Glutamatergic neuron (in vitro differentiated cells): Measurements from ENCODE around the gene MCM8. TPM values are rescaled to one million over a fixed set of nuclear protein-coding genes. Genes with fewer than 3 reads are reported as not detected.
"Not testable (repeated sequence)": the region's sequence is repeated elsewhere in the genome, so short reads cannot be mapped to it uniquely, and the experiment has no call there.

Source experiments
- DNase-seq: peaks from one replicate; pipeline ENCODE4 v3.0.0; 2022
- H3K27ac Mint-ChIP-seq: one replicate; pipeline ENCODE4 v1.8.0; 2020; ENCODE audit warnings: mild to moderate bottlenecking, mixed read lengths, inconsistent platforms; ENCODE audit not compliant: unreplicated experiment
- H3K27me3 Mint-ChIP-seq: one replicate; pipeline ENCODE4 v1.8.0; 2020; ENCODE audit warnings: mild to moderate bottlenecking, moderate library complexity, mixed read lengths, inconsistent platforms; ENCODE audit not compliant: unreplicated experiment
- H3K36me3 Mint-ChIP-seq: one replicate; pipeline ENCODE4 v1.8.0; 2020; ENCODE audit warnings: mild to moderate bottlenecking, mixed read lengths, inconsistent platforms; ENCODE audit not compliant: unreplicated experiment
- H3K4me1 Mint-ChIP-seq: one replicate; pipeline ENCODE4 v1.8.0; 2020; ENCODE audit warnings: mild to moderate bottlenecking, low read depth, mixed read lengths, inconsistent platforms; ENCODE audit not compliant: unreplicated experiment
- H3K4me3 Mint-ChIP-seq: one replicate; pipeline ENCODE4 v1.8.0; 2020; ENCODE audit warnings: mild to moderate bottlenecking, mixed read lengths, inconsistent platforms; ENCODE audit not compliant: unreplicated experiment
- H3K9me3 Mint-ChIP-seq: one replicate; pipeline ENCODE4 v1.8.0; 2020; ENCODE audit warnings: mild to moderate bottlenecking, moderate library complexity, mixed read lengths, inconsistent platforms; ENCODE audit not compliant: unreplicated experiment
- total RNA-seq: library from RNA; stranded (reverse); fragmentation: NEBNext Ultra II Directional; extraction: Animal tissue kit (Norgen Biotek cat#: 25700); gene quantifications from one replicate; pipeline ENCODE4 v1.2.1, GENCODE V29; 2021; ENCODE audit not compliant: unreplicated experiment
- TF ChIP-seq, protein P1 (sequence below): fragments of 200-600 bp; sonication (generic); IDR thresholded peaks from one replicate; pipeline ENCODE4 v1.5.0; 2021; ENCODE audit not compliant: partially characterized antibody, unreplicated experiment

Gene MCM8
- total RNA-seq, 1 donor from 2014 or later = 10.1 TPM

- H3K4me1 Mint-ChIP-seq = no peaks in the 10 kb centered on the region
- peaks cover 4% of the 10 kb centered on the region for H3K9me3 Mint-ChIP-seq
- TF ChIP-seq, protein P1, sequence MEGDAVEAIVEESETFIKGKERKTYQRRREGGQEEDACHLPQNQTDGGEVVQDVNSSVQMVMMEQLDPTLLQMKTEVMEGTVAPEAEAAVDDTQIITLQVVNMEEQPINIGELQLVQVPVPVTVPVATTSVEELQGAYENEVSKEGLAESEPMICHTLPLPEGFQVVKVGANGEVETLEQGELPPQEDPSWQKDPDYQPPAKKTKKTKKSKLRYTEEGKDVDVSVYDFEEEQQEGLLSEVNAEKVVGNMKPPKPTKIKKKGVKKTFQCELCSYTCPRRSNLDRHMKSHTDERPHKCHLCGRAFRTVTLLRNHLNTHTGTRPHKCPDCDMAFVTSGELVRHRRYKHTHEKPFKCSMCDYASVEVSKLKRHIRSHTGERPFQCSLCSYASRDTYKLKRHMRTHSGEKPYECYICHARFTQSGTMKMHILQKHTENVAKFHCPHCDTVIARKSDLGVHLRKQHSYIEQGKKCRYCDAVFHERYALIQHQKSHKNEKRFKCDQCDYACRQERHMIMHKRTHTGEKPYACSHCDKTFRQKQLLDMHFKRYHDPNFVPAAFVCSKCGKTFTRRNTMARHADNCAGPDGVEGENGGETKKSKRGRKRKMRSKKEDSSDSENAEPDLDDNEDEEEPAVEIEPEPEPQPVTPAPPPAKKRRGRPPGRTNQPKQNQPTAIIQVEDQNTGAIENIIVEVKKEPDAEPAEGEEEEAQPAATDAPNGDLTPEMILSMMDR = no peak
- no peak overlapping the region for H3K4me3 Mint-ChIP-seq
- H3K36me3 Mint-ChIP-seq = peaks cover 19% of the 10 kb centered on the region
- no peaks in the 10 kb centered on the region for H3K27me3 Mint-ChIP-seq
- no peak for DNase-seq
- no peak overlapping the region for H3K27ac Mint-ChIP-seq
Measured at GRCh38 chr20:6028818-6029217, 78.4 kb downstream of the MCM8 start.

DNA sequence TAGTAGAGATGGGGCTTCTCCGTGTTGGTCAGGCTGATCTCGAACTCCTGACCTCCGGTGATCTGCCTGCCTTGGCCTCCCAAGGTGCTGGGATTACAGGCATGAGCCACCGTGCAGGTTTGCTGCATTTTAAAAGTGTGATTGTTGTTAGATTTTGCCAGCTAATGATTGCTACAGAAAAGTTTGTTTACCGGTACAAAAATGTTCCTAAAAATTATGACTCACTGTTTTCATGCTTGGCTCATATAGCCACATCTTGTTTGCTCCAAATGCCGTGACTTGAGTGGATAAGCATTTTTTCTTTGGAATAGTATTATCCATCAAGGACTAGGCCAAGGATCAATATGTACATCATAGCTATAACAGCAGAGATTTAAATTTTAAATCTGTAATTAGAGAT, 79.1 kb downstream of the MCM8 start:
- Mint-ChIP-seq H3K36me3 (peaks cover 15% of the 10 kb centered on the region), H3K27me3 (no peaks in the 10 kb centered on the region), H3K4me3 (no peak overlapping the region), H3K9me3 (peaks cover 4% of the 10 kb centered on the region), H3K4me1 (no peaks in the 10 kb centered on the region), H3K27ac (no peak overlapping the region)
- TF ChIP-seq, protein P1 = no peak
- DNase-seq = no peak

DNA sequence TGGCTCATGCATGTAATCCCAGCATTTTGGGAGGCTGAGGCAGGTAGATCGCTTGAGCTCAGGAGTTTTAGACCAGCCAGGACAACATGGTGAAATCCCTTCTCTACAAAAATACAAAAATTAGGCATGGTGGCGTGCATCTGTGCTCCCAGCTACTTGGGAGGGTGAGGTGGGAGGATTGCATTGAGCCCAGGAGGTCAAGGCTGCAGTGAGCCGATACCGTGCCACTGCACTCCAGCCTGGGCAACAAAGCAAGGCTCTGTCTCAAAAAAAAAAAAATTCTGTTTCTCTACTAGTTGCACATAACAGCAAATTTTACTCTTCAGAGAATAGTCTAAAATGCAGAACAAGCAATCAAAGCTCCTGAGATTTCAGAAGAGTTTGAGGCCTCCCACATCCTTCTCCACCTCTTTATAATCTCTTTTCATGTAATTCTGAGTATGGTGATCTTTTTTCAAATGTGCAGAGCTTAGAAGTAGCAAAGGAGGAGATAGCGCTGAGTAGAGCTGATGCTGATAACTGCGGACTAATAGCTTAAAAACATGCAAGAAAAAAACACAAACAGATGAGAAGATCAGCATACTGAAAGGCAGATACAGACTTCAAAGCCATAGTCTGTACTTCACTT, 80.1 kb downstream of the MCM8 start:
- TF ChIP-seq, protein P1 = no peak
- DNase-seq = no peak
- Mint-ChIP-seq H3K4me3 (no peak overlapping the region), H3K27ac (no peak overlapping the region), H3K36me3 (peaks cover 5% of the 10 kb centered on the region), H3K4me1 (no peaks in the 10 kb centered on the region), H3K9me3 (peaks cover under 1% of the 10 kb centered on the region), H3K27me3 (no peaks in the 10 kb centered on the region)

DNA sequence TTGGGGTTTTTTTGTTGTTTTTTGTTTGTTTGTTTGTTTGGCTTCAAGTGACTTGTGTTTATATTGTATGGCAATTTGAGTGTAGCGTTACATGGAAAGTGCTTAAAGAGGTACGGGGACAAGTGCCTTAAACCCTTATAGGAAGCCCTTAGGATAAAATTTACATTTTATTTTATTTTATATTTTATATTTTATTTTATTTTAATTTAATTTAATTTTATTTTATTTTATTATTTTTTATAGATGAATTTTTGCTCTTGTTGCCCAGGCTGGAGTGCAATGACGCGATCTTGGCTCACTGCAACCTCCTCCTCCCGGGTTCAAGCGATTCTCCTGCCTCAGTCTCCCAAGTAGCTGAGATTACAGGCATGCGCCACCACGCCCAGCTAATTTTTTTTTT, 82.5 kb downstream of the MCM8 start:
- DNase-seq, H3K27me3 Mint-ChIP-seq, H3K4me3 Mint-ChIP-seq, H3K27ac Mint-ChIP-seq, H3K9me3 Mint-ChIP-seq, H3K4me1 Mint-ChIP-seq, H3K36me3 Mint-ChIP-seq: not testable (repeated sequence)

DNA sequence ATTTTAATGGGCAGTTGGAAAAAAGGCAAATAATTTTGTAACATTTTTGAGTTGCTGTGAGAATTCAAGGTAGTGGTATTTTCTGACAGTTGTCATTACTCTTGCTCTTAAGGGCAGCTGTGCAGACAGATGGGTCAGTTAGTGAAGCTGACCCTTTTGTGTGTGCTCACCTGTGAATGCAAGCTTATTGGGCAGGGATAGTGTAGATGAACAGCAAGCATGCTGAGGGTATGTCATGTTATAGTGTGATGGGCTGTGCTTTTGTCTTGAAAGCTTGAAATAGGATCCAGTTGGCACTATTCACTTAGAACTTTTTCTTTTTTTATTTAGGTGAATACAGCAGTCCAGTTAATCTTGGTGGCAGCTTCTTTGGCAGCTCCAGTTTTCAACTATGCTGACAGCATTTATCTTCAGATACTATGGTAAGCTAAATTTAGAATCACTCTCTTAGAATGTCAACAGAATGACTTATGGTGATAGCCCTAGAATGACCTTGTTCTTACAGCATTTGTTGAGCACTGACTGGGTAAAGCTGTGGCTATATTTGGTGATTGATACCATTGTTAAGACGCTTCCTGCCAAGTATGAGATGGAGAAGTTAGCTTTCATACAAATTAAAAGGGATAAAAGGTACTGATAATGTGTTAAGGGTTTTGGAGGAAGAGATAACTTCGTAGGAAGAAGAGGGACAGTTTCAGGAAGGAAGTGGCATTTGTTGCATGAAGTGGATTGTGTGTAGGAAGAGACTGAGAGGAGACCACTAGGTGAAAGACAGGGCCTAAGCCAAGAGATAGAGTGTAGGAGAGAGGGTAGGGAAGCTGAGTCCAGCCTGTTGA, 83.9 kb downstream of the MCM8 start:
- H3K9me3 Mint-ChIP-seq = no peaks in the 10 kb centered on the region
- no peaks in the 10 kb centered on the region for H3K4me1 Mint-ChIP-seq
- no peak overlapping the region for H3K4me3 Mint-ChIP-seq
- TF ChIP-seq, protein P1 = no peak
- H3K27me3 Mint-ChIP-seq = no peaks in the 10 kb centered on the region
- no peak overlapping the region for H3K27ac Mint-ChIP-seq
- no peaks in the 10 kb centered on the region for H3K36me3 Mint-ChIP-seq
- DNase-seq = no peak
